Smooth muscle cell of trachea (primary cell): Measurements from ENCODE around the gene FAM83E. TPM values are rescaled to one million over a fixed set of nuclear protein-coding genes. Genes with fewer than 3 reads are reported as not detected.

Experiments used
- total RNA-seq: library from RNA; depleted of rRNA; stranded (reverse); fragments of >200 nt; gene quantifications from 2 replicates; pipeline ENCODE4 v1.2.1, GENCODE V29; 2014

The FAM83E gene
- under 0.01 and 0.33 TPM in 2 replicates for total RNA-seq

GRCh38 chr19:48614436-48615230 lies at the start of gene FAM83E:
FAM83E (minus strand) TSS chr19:48615076; CDS start chr19:48613372, 1,704 bp downstream.

GRCh38 chr19:48646001-48646721 lies 31.3 kb upstream of the FAM83E start, which contains the start of gene CA11:
CA11 (minus strand) TSS chr19:48646187; CDS start chr19:48645632, 555 bp downstream.

GRCh38 chr19:48636859-48637448 lies 22.1 kb upstream of the FAM83E start, which contains the start of gene DBP:
DBP (minus strand) TSS chr19:48637379; CDS start chr19:48636994, 385 bp downstream.

GRCh38 chr19:48618916-48619691 lies 4.2 kb upstream of the FAM83E start, which contains the start of the genes RPL18 and SPHK2:
RPL18 (minus strand) TSS chr19:48619178; CDS start chr19:48619143, 35 bp downstream.
SPHK2 (plus strand) TSS chr19:48619506; CDS start chr19:48620515, 1,009 bp downstream.

GRCh38 chr19:48606463-48607358 lies 8.2 kb downstream of the FAM83E start, which contains the start of gene SPACA4:
SPACA4 (plus strand) TSS chr19:48606742; CDS start chr19:48606979, 237 bp downstream.

Other genes with a start within 250 kb of the FAM83E start
- gene KDELR1, start 223.5 kb downstream of the FAM83E start, total RNA-seq = 66.0 and 96.4 TPM in 2 replicates
- 0.33 and 0.58 TPM in 2 replicates for gene GRIN2D, start 221.4 kb downstream of the FAM83E start, total RNA-seq
- gene GRWD1, start 169.1 kb downstream of the FAM83E start, total RNA-seq = 28.5 and 30.8 TPM in 2 replicates
- 0.29 and 1.2 TPM in 2 replicates for gene KCNJ14, start 159.5 kb downstream of the FAM83E start, total RNA-seq
- 22.7 and 32.6 TPM in 2 replicates for gene CYTH2, start 145.7 kb downstream of the FAM83E start, total RNA-seq
- gene LMTK3, start 103.2 kb downstream of the FAM83E start, total RNA-seq = 0.15 and 0.50 TPM in 2 replicates
- gene SULT2B1, start 62.9 kb downstream of the FAM83E start, total RNA-seq = not detected in 2 replicates
- gene SPACA4, start 8.3 kb downstream of the FAM83E start, total RNA-seq = not detected in 2 replicates
- gene RPL18, start 4.1 kb upstream of the FAM83E start, total RNA-seq = 1,963 and 2,036 TPM in 2 replicates
- 13.4 and 18.0 TPM in 2 replicates for gene SPHK2, start 4.4 kb upstream of the FAM83E start, total RNA-seq
- gene DBP, start 22.3 kb upstream of the FAM83E start, total RNA-seq = 11.6 and 14.1 TPM in 2 replicates
- gene CA11, start 31.1 kb upstream of the FAM83E start, total RNA-seq = 1.6 and 2.8 TPM in 2 replicates
- gene NTN5, start 57.9 kb upstream of the FAM83E start, total RNA-seq = under 0.01 and 0.33 TPM in 2 replicates
- not detected in 2 replicates for gene FUT2, start 80.9 kb upstream of the FAM83E start, total RNA-seq
- 1.9 and 3.8 TPM in 2 replicates for gene MAMSTR, start 104.6 kb upstream of the FAM83E start, total RNA-seq
- 1.0 and 2.8 TPM in 2 replicates for gene RASIP1, start 125.5 kb upstream of the FAM83E start, total RNA-seq
- gene IZUMO1, start 131.8 kb upstream of the FAM83E start, total RNA-seq = not detected in 2 replicates
- under 0.01 TPM in 2 replicates for gene FUT1, start 137.6 kb upstream of the FAM83E start, total RNA-seq
- not detected in 2 replicates for gene FGF21, start 140.4 kb upstream of the FAM83E start, total RNA-seq
- gene BCAT2, start 196.0 kb upstream of the FAM83E start, total RNA-seq = 46.4 and 51.6 TPM in 2 replicates
- gene HSD17B14, start 221.4 kb upstream of the FAM83E start, total RNA-seq = 6.0 TPM in 2 replicates